ENCODE measurements around the gene PLIN4.
A peak's percentile ranks its signal among the peaks of the same experiment; 100 is the strongest.

PLIN4 gene

GRCh38 chr19:4492337-4493103 is 25.8 kb downstream of the PLIN4 start:
- no peak for DNase-seq (ENCODE audit: low read depth, low spot score)

DNA sequence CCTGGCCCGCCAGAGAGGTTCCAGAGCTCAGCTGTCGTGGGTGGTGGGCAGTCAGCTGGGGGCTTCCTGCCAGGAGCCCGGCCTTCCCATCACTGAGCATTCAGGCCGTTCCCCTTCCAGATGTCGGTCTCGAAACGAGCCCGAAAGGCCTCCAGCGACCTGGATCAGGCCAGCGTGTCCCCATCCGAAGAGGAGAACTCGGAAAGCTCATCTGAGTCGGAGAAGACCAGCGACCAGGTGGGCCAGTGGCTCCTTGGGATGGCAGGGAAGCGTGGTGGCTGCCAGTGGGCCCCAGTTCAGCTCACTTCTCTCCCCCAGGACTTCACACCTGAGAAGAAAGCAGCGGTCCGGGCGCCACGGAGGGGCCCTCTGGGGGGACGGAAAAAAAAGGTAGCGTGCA is 26.8 kb downstream of the PLIN4 start:
- DNase-seq (ENCODE audit: low read depth, low spot score) = no peak

GRCh38 chr19:4488496-4488895 is 29.8 kb downstream of the PLIN4 start:
- DNase-seq (ENCODE audit: low read depth, low spot score) = no peak

- DNase-seq (ENCODE audit: low read depth, low spot score) = no peak
Measured at GRCh38 chr19:4487572-4487971, 30.7 kb downstream of the PLIN4 start.

- DNase-seq (ENCODE audit: low read depth, low spot score) = no peak
Measured at GRCh38 chr19:4483385-4483784, 34.9 kb downstream of the PLIN4 start.

DNA sequence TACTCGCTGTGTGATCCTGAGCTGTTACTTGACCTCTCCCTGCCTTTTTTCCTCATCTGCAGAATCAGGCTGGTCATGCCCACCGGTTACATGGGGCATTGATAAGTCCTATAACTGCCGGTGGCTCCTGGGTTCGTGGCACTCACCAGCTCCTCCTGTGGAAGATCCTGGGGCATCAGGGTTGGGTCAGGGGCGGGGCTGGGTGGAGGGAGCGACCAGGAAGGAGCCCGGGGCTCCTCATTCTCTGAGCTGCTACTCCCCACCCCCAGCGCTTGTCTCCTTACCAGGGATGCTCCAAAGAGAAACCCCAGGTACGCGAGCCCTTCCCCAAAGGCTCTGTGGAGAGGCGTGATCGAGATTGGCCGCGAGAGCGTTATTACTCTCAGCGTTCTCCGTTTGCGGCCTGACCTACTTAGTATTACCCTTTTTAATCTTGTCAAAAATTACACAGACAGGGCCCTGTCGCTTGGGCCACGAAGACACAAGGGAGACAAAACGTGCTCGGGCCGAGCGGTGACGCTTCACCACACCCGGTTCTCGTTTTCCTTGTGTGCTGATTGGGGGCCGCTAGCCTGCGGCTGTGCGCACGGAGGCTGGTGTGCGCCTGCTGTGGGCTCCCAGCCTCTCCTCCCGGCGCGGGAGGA is 35.4 kb downstream of the PLIN4 start:
- DNase-seq (ENCODE audit: low read depth, low spot score) = no peak

DNA sequence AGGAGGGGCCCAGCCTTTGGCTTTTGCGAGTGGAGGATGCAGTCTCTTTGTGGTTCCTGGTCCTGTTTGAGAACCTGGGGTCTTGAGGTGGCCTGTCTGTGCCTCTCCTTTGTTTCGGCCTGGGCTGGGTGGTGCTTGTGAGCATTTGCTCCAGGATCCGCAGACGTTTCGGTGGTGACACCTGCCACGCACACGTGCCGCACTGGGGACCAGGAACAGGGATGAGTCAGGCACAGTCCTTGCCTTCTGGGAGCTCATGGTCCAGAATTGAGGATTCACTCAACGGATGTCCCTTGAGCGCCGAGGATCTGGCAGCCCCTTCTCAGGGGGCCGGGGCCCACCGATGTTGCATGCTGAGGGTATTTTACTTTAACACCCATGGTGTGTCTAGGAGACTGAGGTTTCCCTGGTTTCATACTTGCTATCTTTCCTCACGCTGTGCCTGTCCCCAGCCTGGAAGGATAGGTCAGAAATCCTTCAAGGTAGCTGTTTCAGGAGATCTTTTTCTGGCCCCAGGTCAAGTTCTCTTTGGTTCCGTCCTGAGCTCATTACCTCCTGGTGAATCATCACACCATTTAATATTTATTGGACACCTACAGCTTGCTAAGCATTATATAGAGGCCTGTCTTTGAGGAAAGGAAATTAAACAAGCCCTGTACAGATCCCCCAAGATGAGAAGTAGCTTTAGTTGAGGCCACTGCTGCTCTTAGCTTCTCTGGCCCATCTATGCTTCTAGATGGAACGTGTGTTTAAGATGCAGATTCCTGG is 41.1 kb downstream of the PLIN4 start:
- DNase-seq (ENCODE audit: low read depth, low spot score) = no peak

GRCh38 chr19:4474514-4475022 is 43.7 kb downstream of the PLIN4 start:
- DNase-seq (ENCODE audit: low read depth, low spot score) = no peak

DNA sequence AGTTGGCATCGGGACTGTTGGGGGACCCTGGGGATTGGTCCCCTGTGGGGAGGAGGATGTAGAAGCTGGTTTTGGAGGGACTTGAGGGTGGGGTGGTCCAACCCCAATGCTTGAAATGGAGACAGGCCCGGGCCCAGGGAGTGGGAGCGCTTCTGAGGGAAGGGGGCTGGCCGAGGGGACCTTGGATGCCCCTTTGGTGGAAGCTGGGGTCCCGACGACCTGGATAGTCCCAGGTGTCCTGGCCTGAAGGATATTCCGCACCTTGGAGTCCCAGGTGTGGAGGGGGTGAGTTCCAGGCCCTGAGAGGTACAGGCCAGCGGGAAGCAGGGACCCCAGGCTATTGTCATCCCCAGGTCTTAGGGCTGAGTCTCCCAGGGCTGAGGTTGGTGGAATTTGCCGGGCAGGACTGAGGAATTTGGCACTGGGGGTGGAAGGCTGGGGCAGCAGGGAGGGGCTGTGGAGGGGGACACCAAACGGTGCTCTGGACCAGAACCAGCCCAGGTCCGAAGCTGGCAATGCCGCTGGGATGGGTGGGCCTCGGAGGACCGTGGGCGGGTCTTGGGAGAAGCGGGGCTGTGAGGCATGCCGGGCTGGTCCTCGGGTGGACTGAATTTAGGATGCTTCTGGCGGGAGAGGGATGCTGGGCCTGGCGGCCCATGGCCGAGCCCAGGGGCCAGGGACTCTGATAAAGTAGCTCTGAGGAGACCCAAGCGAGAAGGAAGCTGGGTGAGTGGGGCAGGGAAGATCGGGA is 44.3 kb downstream of the PLIN4 start:
- DNase-seq (ENCODE audit: low read depth, low spot score) = no peak

DNA sequence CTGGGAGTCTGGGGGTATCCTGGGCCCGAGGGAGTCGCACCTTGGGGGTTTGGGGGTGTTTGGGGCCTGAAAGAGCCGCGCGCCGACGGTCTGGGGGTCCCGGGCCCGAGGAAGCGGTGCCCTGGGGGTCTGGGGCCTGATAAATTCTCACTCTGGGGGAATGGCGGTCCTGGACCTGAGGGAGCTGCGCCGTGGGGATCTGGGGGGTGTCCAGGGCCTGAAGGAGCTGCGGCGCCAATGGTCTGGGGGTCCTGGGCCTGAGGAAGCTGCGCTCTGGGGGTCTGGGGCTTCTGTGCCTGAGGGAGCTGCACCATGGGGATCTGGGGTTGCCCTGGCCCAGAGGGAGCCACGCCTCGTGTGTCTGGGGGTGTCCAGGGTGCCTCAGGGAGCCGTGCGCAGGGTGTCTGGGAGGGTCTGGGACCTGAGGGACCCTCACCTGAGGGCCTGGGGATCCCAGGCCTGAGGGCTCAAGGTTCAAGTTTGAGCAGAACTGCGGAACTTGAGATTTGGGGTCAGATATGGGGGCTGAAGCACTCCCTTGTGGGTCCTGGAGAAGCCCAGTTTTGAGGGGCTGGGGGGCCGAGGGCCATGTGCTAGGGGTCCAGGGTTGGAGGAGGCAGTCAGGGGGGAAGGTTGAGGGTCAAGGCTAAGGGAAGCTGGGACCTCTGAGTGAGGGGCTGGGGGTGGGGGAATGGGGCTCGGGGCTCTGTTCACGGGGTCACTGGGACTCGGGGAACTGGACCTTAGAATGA is 45.1 kb downstream of the PLIN4 start:
- no peak for DNase-seq (ENCODE audit: low read depth, low spot score)

GRCh38 chr19:4472174-4472974 is 45.9 kb downstream of the PLIN4 start, which contains the start of gene HDGFL2:
Gene HDGFL2 (plus strand): TSS chr19:4472297. CDS start chr19:4472351, 54 bp downstream.
- no peak for DNase-seq (ENCODE audit: low read depth, low spot score)

DNA sequence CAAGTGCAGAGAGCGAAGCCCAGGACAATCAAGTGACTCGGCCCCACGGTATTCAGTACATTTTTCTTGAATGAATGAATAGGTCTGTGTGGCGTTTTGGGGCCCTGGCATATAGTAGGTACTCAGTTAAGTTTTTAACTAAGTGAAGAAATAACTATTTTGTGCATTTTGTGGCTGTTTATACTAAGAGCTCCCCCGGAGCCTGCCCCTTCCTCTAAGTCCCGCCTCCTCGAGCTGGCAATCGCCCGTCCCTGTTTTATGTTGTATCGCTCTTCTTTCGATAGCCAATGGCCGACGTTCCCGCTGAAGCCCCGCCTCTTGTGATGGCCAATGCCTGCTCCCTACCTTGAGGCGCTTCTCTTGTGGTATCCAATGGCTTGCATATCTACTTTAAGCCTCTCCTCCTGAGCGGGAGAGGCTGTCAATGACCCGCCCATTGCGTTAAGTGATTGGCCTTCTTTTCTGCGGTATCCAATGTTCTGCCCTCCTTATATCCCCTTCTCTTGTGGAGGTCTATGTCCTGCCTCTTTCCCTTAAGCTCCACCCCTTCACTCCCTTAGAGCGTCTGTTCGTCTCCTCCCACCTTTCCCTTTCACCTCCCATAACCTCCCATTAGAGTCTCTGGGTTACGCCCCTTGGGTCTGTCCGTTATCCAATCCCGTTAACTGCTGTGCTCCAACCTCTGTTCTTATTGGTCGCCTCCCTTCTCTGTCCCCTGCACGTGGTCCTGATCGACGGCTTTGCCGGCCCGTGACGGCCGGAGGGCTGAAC is 46.7 kb downstream of the PLIN4 start:
- peak; percentile 100 for DNase-seq (ENCODE audit: low read depth, low spot score)

DNA sequence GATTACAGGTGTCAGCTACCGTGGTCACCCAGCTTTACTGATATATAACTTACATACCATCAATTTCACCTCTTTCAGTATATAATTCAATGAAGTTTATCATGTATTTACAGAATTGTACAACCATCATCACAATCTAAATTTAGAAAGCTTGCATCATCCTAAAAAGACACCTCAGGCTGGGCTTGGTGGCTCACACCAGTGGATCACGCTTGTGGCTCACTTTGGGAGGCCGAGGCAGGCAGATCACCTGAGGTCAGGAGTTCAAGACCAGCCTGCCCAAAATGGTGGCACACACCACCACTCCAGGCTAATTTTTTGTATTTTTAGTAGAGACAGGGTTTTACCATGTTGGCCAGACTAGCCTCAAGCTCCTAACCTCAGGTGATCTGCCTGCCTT is 50.5 kb downstream of the PLIN4 start:
- no peak for DNase-seq (ENCODE audit: low read depth, low spot score)

GRCh38 chr19:4464815-4465581 is 53.3 kb downstream of the PLIN4 start:
- no peak for DNase-seq (ENCODE audit: low read depth, low spot score)

DNA sequence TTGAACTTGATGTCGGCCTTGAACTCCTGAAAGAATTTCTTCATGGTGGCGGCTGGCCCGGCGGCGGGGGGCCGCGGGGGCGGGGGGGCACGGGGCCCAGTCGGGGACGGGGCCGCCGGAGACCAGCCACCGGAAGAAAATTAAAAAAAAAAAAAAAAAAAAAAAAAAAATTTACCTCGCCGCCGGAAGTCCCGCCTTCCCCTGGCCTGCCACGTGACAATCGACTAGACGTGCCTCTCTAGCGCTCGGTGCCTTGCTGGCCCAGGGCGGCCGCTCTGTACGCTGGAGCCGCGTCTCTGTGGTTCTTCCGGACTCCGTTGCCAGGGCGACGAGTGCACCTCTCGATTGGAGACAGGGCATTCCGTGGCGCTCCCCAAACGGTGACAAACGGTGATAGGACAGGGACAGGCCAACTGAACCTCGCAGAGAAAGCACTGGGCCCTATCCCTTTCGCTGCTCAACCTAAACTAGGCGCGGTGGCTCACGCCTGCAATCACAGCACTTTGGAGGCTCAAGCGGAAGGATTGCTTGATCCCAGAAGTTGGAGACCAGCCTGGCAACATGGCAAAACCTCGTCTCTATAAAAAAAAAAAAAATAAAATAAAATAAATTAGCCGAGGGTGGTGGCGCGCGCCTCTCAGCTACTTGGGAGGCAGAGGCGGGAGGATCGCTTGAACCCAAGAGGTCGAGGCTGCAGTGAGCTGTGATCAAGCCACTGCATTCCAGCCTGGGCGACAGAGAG is 60.5 kb downstream of the PLIN4 start, which contains the start of gene UBXN6:
TSS of gene UBXN6 (minus strand) at position 141 of the 742 bp plus-strand sequence. CDS start at position 44, 97 bp downstream.
- DNase-seq (ENCODE audit: low read depth, low spot score) = peak; percentile 91

DNA sequence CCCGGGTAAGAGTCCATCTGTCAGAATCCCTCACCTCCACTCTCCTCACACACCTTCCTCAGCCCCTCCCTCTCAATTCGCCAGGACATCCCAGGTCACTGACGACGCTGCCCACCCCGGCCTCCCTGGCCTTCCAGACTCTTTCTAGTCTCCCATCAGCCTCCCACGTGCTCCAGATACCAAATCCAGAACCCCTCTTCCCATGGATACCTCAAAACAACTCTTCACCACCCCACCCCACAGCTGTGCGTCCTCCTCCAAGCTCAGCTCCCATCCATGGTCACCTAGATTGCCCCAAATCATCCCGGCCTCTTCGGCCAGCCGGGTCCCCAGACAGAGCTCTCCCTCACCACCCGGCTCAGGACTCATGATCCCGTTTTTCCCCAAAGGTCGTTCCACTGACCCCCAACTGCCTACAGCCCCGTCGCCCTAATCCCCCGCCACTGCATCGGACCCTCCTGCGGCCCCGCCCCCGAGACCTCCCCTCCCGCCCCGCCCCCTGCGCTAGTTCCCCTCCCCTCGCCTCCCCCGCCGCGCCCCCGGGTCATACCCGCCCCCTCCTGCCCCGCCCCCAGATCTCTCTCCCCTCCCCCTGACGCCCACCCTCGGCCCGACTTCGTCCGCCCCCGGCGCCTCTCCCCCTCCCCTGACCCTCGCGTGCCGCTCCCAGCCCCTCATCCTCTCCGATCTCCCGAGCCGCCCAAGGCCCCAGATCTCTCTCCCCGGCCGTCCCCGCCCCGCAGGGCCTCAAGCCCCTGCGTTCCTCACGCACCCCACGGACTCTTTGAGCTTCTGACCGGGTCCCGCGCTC is 61.2 kb downstream of the PLIN4 start:
- DNase-seq (ENCODE audit: low read depth, low spot score) = no peak

GRCh38 chr19:4456476-4456842 is 61.8 kb downstream of the PLIN4 start:
- no peak for DNase-seq (ENCODE audit: low read depth, low spot score)
